ENCODE results near the gene ADGRG3.
"Not testable (repeated sequence)": the region's sequence is repeated elsewhere in the genome, so short reads cannot be mapped to it uniquely, and the experiment has no call there.

Gene ADGRG3

DNA sequence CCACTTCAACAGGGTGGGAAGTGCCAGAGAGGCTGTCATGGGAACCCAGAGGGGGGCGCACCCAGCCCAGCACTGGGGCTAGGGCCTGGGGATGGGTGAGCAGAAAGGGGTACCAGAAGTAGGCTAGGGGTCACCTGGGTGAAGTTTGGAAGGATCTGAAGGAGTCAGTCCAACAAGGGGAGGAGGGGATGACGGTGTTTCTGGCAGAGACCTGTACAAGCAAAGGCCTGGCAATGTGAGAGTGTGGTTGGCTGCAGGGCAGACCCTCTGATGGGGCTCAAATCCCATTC is 54.0 kb downstream of the ADGRG3 start:
- DNase-seq, result no peak

DNA sequence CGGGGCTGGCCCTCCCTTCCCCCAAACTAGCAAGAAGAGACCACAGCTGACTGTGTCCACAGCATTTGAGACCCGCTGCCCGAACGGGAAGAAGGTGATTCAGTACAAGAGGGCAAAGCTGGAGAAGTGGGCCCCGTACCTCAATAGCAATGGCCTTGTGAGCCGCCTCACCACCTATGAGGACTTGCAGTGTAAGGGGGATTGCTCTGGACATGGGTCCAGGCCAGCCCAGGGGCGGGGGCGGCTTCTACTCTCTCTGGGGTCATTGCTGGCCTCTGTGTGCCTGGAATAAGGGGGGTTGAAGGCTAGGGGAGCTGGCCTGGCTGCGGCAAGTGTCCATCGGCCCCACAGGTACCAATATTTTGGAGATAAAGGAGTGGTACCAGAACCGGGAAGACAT is 54.5 kb downstream of the ADGRG3 start:
- DNase-seq, result no peak

DNA sequence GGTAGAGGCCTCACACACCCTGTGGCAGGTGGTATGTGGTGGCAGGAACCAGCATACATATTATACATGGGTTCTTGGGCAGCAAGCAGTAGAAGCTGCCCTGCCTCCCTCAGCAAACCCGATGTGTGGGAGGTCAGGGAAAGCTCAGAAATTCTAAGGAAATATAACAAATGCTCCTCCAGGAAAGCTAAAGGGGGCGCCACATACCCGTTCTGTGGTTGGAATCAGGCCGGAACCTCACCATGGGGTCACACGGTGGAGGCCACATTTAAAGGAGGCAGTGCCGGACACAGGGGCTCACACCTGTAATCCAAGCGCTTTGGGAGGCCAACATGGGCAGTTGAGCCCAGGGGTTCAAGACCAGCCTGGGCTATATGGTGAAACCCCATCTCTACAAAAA is 55.1 kb downstream of the ADGRG3 start:
- DNase-seq, result no peak

DNA sequence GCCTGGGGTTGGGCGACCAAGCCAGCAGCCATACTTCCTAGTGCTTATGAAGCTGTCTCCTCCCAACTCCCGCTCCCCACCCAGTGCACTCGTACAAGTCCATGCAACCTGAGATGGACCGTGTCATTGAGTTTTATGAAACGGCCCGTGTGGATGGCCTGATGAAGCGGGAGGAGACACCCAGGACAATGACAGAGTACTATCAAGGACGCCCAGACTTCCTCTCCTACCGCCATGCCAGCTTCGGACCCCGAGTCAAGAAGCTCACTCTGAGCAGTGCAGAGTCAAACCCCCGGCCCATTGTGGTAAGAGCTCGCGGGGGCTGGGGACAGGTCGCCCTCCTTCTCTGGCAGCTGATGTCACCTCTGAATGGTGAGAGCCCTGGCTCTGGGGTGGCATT is 56.4 kb downstream of the ADGRG3 start:
- DNase-seq, result no peak

DNA sequence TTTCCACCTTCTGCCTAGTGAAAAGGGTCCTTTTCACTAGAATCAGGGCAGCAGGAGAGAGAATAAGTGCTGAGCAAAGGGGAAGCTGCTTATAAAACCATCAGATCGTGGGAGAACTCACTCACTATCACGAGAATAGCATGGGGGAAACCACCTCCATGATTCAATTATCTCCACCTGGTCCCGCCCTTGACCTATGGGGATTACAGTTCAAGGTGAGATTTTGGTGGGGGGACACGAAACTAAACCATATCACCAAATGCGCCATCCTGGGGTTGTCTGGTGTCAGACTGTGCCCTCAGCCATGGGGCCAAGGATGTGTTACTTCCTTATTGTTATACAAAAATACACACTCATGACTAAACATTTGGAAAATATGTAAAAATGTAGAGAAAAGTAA is 57.0 kb downstream of the ADGRG3 start:
- no peak for DNase-seq

DNA sequence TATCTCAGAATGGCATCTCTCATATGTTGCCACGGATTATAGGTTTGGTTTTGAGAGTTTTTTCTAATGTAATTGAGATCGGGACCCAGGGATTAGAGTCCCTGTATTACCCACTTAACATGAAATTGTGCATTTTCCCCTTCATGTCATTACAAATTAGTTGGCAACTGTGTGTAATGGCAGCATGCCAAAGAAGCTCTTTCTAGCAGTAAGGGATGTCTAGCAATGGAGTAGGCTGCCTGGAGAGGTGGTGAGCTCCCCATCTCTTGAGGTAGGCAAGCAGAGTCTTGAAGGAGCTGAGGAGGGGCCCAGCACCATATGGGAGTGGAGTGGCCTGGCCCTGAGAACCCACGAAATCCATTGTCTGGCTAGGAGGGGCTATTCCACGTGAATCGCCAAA is 57.4 kb downstream of the ADGRG3 start:
- DNase-seq, result no peak

DNA sequence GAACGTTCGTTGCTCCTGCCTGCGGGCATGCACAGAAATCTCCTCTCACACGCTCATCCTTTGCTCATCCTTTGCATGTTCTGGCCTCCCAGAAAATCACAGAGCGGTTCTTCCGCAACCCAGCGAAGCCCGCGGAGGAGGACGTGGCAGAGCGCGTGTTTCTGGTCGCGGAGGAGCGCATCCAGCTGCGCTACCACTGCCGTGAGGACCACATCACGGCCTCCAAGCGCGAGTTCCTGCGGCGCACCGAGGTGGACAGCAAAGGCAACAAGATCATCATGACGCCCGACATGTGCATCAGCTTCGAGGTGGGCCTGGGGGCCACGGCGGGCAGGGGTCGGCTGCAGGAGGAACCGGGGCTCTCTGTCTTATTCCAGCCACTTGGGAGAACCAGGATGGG is 57.9 kb downstream of the ADGRG3 start:
- no peak for DNase-seq

DNA sequence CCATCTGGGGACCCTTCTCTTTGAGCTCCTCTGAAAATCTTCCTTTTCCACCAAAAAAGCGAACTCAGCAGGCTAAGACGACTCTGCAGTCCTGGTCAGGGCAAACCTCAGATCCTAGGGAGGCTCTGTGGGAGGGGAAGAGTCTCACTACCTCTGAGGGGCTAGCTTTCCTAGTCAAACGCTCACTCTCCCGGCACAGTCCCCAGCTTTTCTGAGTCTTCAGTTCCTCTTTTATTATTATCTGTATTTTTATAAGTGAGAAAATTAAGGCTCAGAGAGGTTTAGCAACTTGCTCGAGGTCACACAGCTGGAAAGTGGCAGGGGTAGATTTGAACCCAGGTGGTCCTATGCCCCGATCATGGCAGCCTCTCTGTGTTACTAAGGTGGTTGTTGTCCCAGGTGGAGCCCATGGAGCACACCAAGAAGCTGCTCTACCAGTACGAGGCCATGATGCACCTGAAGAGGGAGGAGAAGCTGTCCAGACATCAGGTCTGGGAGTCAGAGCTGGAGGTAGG is 58.4 kb downstream of the ADGRG3 start:
- DNase-seq, result no peak

DNA sequence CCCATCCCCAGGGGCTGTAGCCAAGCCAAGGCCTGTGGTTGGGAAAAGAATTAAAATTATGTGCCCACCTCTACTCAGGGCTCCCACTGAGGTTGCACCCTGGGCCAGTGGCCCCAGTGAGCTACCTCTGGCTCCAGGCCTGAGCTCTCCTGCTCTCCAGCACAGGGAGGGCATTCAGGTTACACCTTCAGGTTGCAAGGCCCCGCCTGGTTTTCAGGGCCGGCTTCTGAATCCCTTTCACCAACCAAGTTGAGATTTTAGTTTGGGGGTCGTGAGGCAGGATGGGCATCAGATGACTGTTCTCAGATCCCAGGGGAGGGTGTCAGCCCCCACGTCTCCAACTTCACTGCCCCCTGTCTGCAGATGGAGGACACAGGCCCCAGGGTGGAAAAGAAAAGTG is 59.5 kb downstream of the ADGRG3 start:
- DNase-seq, result no peak

DNA sequence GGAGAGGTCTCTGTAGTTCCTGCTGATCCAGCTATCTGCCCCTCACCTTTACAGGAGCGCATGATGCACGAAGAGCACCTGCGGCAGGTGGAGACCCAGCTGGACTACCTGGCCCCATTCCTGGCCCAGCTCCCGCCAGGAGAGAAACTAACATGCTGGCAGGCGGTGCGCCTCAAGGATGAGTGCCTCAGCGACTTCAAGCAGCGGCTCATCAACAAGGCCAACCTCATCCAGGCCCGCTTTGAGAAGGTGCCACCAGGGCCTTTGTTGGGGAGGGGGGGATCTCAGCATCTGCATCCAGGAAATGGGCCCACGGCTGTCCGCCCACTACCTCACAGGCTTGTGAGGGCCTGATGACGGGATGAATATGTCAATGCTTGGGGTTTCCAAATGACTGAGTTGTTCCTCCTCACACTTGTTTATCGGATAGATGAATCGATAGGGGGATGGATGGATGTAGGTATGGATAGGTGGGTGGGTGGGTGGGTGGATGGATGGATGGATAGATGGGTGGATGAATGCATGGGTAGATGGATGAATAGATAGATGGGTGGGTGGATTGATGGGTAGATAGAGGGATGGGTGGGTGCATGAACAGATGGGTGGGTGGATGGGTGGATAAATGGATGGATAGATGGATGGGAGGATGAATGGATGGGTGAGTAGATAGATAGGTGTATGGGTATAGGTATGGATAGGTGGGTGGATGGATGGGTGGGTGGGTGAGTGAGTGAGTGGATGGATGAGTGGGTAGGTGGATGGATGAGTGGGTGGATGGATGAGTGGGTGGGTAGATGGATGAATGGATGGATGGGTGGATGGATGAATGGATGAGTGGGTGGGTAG is 60.5 kb downstream of the ADGRG3 start:
- DNase-seq, result no peak

DNA sequence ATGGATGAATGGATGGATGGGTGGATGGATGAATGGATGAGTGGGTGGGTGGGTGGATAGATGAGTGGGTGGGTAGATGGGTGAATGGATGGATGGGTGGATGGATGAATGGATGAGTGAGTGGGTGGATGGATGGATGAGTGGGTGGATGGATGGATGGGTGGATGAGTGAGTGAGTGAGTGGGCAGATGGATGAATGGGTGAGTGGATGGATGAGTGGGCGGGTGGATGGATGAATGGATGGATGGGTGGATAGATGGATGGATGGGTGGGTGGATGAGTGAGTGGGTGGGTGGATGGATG is 61.0 kb downstream of the ADGRG3 start:
- DNase-seq, result no peak

DNA sequence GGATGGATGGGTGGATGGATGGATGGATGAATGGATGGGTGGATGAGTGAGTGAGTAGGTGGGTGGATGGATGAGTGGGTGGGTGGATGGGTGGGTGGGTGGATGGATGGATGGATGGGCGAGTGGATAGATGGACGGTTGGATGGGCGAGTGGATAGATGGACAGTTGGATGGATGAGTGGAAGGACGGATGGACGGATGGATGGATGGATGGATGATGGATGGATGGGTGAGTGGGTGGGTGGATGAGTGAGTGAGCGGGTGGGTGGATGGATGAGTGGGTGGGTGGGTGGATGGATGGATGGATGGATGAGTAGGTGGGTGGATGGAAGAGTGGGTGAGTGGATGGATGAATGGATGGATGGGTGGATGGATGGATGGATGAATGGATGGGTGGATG is 61.7 kb downstream of the ADGRG3 start:
- DNase-seq, result not testable (repeated sequence)

DNA sequence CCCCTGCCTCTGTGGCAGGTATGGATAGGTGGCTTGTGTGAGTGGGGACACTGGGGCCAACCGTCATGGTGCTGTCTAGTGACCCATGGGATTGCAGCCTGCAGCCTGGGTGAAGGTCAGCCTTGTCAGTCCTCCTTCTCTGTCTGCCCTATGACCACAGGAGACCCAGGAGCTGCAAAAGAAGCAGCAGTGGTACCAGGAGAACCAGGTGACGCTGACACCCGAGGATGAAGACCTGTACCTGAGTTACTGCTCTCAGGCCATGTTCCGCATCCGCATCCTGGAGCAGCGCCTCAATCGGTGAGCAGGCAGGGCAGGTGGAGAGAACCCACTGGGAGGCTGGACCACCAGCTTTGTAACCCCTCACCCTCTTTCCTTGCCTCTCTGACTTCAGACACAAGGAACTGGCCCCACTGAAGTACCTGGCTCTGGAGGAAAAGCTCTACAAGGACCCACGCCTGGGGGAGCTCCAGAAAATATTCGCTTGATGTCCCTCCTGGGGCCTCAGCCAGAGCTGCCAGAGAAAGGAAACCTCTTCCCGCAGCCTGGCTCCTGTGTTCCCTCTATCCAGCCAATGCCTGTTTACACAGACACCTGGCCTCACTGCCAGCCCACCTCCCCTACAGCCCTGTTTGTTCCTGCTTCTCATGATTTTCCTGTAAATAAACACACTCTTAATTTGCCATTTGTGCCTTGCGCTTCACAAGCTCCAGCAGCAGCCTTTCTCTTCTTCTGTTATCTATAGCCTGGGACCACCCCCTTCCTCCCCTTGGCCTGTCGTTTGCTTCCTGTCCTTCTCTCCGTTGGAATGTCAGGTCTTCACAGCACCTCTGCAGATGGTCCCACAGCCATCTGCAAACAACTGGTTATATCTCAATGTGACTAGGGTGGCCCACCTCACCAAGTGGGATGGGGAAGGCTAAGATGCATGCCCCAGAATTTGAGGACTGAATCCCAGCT is 62.9 kb downstream of the ADGRG3 start:
- DNase-seq, result no peak

DNA sequence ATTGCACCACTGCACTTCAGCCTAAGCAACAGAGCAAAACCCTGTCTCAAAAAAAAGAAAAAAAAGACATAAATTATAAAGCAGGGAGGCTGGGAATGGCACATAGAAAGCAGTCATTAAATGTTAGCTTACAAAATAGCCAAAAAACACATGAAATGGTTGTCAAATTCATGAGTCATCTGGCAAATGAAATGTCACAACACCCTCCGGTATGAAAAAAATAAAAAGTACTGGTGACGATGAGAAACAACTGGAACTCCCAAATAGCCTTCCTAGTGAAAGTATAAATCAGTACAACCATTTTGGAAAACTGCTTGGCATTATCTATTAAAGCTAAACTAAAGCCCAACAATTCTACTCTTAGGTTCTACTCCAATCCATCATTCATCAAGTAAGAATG is 63.9 kb downstream of the ADGRG3 start:
- DNase-seq, result no peak

DNA sequence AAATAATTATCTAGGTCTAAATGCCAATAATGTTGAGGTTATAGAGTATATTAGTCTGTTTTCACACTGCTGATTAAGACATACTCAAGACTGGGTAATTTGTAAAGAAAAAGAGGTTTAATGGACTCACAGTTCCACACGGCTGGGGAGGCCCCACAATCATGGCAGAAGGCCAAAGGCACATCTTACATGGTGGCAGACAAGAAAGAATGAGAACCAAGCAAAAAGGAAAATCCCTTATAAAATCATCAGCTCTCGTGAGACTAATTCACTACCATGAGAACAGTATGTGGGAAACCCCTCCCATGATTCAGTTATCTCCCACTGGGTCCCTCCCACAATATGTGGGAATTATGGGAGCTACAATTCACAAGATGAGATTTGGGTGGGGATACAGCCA is 64.6 kb downstream of the ADGRG3 start:
- DNase-seq, result no peak

DNA sequence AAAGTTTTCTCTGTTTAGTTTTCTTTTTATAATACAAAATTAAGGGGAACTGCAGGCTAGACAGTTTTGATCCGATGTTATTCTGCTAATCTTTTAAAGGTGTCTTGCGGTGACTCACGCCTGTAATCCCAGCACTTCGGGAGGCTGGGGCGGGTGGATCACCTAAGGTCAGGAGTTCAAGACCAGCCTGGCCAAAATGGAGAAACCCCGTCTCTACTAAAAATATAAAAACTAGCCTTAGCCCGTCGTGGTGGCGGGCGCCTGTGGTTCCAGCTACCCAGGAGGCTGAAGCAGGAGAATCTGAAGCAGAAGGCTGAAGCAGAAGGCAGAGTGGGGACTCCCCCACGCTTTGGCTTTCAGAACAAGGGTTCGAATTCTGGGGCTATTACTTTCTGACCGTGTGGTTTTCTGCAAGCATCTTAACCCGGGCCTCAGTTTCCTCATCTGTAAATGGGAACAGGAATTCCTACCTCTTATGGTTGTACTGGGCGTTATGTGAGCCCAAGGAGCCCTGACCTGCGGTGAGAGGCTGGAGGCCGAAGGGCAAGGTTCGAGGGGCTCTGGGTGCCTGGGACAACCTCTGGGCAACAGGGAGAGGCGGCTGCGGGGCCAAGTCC is 66.3 kb downstream of the ADGRG3 start:
- no peak for DNase-seq

DNA sequence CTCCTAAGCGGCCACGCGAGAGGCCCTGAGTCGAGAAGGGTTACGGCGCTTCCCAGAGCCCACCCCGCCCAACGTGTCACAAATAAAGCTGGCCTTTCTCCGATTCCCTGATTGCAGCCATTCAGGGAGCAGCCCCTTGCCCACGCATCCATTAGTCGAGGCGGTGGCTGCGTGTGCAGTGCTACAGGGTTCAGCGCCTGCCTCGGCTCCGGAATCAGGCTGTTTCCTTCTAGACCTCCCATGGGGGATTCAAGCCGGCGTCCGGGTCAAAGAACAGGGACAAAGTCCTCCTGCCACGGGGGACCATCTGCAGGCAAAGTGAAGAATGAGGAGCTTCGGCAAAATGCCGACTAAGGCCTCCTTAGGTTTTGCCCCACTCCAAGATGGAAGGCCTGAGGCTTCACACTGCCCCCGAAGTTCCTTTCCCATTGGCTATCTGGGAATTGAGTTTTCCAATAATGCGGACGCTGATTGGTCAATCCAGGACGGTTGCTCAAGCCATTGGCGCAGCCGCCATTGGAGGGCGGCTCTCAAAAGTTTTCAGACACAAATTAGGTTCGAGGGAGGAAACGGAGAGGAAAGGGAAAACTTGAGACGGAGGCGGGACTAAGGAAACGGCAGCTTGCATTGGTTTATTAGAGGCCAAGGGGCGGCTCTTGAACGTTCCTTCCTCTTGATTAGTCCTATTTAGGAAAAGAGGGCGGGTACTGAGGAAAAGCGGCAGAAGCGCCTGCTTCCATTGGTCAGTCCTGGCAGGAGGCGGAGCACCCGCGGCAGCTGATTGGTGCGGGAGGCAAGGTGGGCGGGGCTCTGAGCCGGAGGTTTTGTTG is 67.0 kb downstream of the ADGRG3 start:
- peak; percentile 91 to 95 (median 91) for DNase-seq

DNA sequence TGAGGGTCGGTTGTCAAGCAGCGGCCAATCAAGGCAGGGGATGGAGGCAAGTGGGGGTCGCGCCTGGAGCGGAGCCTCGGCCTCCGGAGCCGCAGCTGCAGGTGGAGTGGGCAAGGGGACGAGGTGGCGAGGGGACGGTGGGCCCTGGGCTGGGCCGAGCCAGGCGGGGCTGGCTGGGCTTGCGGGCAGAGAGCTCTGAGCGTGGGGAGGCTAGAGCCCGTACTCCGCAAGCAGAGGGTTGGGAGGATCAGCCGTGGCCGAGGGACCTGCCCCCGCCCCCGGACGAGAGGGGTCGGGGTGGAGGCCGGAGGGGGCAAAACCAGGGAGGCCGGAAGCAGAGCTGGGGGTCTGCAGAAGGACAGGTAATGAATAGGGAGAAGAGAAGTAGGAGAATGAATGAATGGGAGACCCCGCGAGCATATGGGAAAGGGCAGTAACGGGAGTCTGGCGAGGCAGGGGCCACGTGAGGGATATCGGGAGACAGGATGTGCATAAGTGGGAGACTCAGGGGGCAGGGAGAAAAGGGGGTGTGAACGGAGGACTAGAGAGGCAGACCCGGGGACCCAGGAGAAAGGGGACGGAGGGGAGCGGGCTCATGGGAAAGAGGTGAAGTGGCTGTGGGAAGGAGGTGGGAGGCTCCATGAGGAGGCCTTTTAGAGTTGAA is 67.8 kb downstream of the ADGRG3 start, which contains the start of gene KATNB1:
TSS of gene KATNB1 (plus strand) at position 16 of the 664 bp plus-strand sequence. CDS start 1,474 bp downstream, outside the sequence.
- DNase-seq, result no peak

DNA sequence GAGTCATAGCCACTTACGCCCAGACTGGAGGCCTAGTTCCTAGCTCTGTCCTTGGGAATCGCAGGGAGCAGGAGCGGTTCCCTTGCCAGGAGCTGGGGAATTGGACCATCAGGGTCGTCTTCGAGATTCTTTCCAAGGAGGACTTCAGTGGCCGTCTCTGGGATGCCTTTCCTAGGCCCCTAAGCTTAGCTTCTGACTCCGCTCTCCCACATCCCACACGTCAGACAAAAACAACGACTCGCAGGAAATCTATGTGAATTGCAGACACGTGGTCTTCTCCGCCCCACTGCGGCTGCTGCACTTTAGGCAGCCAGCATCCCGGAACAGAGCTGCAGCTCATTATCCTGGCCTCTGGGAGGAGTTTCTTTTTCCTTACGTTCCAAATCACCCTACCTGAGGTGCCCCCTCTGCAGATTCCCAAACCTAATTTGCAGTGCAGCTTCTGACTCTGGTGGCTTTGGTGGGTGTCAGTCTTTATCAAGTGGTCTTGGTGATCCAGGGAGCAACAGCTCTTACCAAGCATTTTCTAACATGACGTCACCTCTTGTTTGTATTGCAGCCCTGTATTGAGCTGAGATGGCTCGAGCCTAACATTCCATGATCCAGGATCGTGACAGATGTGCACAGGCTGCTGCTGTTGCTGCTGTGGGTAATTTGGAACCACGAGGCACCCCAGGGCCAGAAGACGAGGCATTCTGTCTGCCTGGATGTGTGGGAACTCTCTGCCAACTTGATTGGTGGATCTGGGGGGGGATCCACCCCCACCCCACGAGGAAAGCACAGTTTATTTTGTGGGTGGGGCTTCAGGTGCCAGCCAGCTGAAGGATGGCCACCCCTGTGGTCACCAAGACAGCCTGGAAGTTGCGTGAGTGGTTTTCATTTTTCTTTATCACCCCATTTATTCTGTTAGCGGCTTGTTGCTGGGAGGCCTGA is 68.6 kb downstream of the ADGRG3 start:
- peak in 1 of 4 experiments; percentile 24 for DNase-seq

DNA sequence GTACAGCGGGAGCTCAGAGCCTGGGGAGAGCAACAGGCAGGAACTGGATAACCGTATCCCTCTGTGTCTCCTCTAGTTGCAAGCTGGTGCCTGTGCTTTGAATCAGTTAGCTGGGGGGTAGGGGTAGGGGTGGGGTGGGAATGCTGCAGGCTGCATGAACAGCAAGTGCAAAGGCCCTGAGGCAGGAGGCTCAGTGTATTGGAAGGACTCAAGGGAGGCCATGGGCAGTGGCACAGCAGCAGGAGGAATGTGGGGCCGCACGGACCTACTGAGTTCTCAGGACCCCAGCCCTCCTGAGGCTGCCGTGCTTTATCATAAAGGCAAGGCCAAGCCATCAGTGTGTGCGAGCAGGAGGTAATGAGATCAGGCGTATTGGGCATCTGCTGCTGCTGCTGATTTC is 70.7 kb downstream of the ADGRG3 start:
- DNase-seq, result no peak

Data from activated naive CD4-positive, alpha-beta T cell (primary cell).